Neural progenitor cell (in vitro differentiated cells): ENCODE results near the gene CNIH2.

Experiments
- CTCF ChIP-seq: fragments of 200-600 bp; sonication (generic); IDR thresholded peaks from 2 replicates; pipeline ENCODE4 v1.5.1; 2017; ENCODE audit warnings: antibody characterized with exemption, mild to moderate bottlenecking
- EZH2 ChIP-seq: fragments of 200-600 bp; sonication (generic); IDR thresholded peaks from 2 replicates; pipeline ENCODE4 v1.6.1; 2017; ENCODE audit warnings: antibody characterized with exemption, mild to moderate bottlenecking, moderate library complexity

DNA sequence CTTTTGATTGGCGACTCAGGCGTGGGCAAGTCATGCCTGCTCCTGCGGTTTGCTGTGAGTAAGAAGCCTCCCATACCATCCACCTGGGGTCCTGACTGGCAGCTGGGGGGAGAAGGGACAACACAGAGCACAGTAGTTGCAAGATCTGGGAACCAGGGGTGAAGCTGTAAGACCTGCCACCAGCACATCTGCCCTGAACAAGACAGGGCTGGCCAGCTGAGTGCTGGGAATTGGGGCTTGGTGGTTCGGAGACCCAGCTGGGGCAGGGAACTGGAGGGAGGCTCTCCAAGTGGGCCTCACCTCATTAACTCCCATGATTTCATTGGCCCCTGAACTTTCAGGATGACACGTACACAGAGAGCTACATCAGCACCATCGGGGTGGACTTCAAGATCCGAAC, 6.2 kb upstream of the CNIH2 start:
- no peak for TF ChIP-seq EZH2
- TF ChIP-seq CTCF, result no peak
